NT2/D1 (cell line): Measurements from ENCODE around the gene ADARB2.

Experiments
- SUZ12 ChIP-seq: IDR thresholded peaks from 2 replicates; pipeline ENCODE4 v1.6.1; 2011; ENCODE audit not compliant: insufficient read length, insufficient read depth; ENCODE audit errors: extremely low read depth
- YY1 ChIP-seq: IDR thresholded peaks from 2 replicates; pipeline ENCODE4 v1.6.1; 2011; ENCODE audit not compliant: insufficient read length, insufficient read depth
- ZNF274 ChIP-seq: IDR thresholded peaks from 2 replicates; pipeline ENCODE4 v1.6.1; 2011; ENCODE audit warnings: mild to moderate bottlenecking, low read depth, low read length

DNA sequence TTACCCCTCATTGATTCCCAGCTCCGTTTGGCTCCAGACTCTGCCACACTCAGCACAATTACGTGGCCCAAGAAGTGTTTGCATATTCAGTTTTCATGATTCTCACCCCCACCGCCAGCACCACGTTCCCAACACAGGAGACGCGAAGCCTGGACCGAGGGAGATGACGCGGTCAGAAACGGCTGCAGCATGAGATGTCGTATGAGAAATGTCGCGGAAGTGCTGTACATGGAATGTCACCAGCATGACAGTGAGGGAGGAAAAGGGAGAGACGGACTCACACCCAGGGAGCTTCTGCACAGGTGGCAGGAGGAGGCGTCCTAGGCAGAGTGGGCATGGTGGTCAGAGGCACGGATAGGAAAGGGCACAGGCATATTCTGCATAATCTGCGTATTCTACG, 492.8 kb downstream of the ADARB2 start:
- TF ChIP-seq YY1 (no peak), SUZ12 (no peak), ZNF274 (no peak)
